ENCODE results near the gene PPM1A.

GRCh38 chr14:60294411-60295069 is 45.5 kb downstream of the PPM1A start:
- TF ChIP-seq, protein P1, sequence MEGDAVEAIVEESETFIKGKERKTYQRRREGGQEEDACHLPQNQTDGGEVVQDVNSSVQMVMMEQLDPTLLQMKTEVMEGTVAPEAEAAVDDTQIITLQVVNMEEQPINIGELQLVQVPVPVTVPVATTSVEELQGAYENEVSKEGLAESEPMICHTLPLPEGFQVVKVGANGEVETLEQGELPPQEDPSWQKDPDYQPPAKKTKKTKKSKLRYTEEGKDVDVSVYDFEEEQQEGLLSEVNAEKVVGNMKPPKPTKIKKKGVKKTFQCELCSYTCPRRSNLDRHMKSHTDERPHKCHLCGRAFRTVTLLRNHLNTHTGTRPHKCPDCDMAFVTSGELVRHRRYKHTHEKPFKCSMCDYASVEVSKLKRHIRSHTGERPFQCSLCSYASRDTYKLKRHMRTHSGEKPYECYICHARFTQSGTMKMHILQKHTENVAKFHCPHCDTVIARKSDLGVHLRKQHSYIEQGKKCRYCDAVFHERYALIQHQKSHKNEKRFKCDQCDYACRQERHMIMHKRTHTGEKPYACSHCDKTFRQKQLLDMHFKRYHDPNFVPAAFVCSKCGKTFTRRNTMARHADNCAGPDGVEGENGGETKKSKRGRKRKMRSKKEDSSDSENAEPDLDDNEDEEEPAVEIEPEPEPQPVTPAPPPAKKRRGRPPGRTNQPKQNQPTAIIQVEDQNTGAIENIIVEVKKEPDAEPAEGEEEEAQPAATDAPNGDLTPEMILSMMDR (conservative IDR thresholded peaks at IDR 0.05; ENCODE audit: low read depth, low read length): no peak
- no peak for TF ChIP-seq EZH2 (IDR thresholded peaks at IDR 0.05; ENCODE audit: borderline replicate concordance, low read depth, low read length, poor library complexity, severe bottlenecking)

Data from A673 (cell line).